Upper lobe of left lung (tissue), 4 donors: Measurements from ENCODE around the gene SAMD11.

Experiments used
- CTCF ChIP-seq, 6 experiments: fragments of 450-650 bp in 4 of 6; fragments of 200-600 bp in 2 of 6; sonication (generic) in 2 of 6; IDR thresholded peaks; one replicate each; pipeline ENCODE4 v1.5.1; 2016 to 2019; ENCODE audit warnings: antibody characterized with exemption in 6 of 6
- POLR2A ChIP-seq, 4 donors: fragments of 450-650 bp; IDR thresholded peaks; one replicate each; pipeline ENCODE4 v1.5.1; 2016 to 2017; ENCODE audit warnings: antibody characterized with exemption in 4 of 4, mild to moderate bottlenecking in 2 of 4
- POLR2AphosphoS5 ChIP-seq, 2 donors: sonication (generic); formaldehyde crosslinking; IDR thresholded peaks; one replicate each; pipeline ENCODE4 v1.5.1; 2017; ENCODE audit warnings: antibody characterized with exemption in 2 of 2

GRCh38 chr1:974293-974640, 50.5 kb downstream of the SAMD11 start:
- TF ChIP-seq CTCF (IDR thresholded peaks at IDR 0.05) (no peak), POLR2A (IDR thresholded peaks at IDR 0.05) (no peak), POLR2AphosphoS5 (IDR thresholded peaks at IDR 0.05) (no peak)
